ENCODE results near the gene HOXA10. TPM values are rescaled to one million over a fixed set of nuclear protein-coding genes. Genes with fewer than 3 reads are reported as not detected.

The HOXA10 gene
- total RNA-seq, 1 donor from 2014 or later = 0.90 TPM

DNA sequence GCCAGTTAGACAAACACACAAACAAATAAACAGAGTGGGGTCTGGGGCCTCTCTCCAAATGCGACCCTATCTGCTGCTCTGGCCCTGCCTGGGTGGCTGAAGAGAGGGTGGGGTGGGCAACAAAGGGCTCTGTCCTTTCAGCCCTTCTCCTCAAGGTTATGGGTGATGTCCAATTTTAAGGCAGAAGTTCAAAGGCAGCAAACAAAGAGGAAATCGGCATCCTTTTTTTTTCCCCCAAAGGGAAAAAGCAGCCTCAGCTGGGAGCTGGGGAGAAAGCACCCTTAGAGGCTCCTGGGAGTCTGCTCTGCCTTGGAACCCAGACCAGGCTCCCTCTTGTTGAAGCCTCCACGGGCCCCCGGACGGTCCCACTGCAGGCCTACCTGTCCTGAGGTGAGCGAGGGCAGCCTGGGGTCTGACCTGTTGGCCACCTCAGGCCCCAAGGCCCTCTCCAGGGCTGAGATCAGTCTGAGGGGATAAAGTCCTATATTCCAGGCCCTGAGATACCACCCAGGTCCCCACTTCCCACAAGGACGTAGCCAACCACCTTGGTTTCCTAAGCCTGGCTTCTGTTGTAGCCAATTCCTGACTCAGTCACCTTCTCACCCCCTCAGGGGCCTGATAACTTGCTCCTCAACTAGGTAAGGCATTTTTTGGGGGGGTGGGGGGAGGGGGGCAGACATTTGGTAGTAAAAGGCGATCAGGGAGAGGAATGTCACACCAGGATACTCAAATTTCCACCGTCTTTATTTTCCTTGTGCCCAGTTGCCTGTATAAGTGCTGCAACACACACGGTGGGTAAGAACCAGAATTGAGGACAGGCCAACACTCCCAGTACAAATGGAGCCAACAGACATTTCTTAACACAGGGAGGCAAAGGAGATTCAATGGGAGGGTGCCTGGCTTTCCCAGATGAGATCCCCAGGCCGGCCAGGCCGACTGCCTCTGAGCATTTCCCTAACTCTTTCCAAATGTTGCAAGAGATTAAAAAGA, 6.6 kb upstream of the HOXA10 start:
- no peak for DNase-seq (ENCODE audit: low read depth in 2 of 2)

DNA sequence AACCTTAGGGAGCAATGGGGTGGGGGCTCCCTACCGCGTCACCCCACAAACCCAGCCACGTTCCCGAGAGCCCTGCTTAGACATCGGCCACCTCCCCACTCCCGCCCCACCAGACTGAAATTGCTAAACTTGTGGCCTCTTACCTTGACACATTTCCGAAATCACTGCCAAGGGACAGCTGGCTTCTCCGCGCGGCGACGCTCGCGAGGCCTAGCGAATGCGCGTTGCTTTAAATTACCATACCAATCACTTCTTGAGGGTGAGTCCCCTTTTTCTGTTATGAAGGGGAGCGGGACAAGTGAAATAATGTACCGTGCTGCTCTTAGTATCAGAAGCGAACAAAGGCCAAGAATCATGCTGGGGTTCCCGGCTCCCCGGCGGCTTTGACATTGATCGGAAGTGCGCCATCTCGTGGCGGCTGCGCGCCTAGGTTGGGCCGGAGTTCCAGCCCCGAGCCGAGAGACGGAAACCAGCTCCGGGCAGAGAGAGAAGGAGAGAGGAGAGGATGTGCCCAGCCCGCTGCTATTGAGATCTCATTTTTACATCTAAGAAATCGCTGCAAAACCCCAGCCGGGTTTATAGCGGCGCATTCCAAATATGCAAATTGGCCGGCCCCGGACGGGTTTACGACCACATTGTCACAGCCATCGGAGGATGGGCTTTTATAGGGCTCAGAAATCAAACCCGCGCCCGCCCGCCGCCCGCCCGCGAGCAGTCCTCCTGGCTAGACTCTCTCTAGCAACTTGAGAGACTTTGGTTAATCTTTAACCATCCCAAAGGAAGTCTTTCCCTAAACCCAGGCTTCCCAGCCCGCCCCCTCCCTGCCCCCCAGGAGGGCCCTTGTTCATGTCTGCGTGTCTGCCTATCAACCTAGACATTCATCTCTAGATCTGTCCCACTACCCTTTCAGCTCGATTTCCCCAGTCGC, 5.6 kb upstream of the HOXA10 start:
- DNase-seq (ENCODE audit: low read depth in 2 of 2) = peak; percentile 30 to 71

DNA sequence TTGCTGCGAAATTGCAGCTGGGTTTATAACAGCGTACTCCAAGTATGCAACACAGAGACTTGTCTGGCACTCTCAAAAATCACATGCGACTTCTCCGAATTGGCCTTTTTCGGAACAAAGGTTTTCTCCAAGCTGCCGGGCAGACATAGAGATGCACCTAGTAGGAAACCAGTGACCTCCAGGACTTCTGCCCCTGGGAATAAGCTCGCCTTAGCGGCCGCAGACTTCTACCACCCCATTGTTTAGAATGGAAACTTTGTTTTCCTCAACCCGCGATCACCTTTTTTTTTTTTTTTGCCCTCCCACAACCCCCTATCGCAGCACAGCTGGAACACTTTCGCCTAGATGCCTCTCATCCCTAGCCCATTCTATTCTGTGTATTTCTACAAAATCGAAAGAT, 4.9 kb upstream of the HOXA10 start:
- no peak for DNase-seq (ENCODE audit: low read depth in 2 of 2)

DNA sequence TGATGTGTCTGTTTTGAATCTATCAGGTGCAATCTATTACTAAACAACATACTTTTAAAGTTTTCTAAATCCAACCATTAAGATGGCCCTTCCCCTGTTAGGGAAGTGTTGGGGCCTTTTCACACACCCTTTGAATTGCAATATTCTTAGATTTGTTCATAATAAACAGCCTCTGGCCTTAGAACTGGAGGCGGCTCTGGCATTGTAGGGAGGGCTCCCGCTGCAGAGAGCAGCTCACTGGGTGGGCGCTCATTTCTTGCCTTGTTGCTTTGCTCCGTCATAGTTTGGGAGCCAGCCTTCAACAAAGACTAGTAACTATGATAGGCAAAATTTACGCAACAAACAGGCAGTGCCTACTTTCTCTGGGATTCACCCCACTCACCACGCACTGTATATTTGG, 4.2 kb upstream of the HOXA10 start:
- DNase-seq (ENCODE audit: low read depth in 2 of 2) = no peak

DNA sequence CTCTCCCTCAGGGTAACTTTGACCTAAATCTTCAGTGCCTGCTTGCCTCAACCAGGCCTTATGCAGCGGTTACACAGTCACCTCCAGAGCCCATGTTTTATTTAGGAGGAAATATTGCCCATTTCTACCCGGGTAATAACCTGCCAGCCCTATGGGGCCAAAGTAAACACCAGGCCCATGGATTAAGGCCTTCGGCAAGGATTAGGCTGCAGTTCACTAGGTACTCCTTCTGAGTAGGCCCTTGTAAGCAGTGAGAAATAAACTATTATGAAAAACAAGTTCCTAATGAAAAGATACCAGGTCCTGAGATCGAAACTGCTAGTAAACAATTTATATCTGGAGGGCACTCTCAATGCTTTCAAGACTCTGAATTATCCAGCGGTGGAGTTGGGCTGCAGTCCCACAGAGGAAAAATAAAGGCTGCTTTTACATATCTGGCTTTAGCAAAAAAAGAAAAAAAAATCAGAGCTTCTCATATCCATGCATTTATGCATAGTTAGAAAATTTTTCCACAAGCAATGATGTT, 3.7 kb upstream of the HOXA10 start:
- no peak for DNase-seq (ENCODE audit: low read depth in 2 of 2)

DNA sequence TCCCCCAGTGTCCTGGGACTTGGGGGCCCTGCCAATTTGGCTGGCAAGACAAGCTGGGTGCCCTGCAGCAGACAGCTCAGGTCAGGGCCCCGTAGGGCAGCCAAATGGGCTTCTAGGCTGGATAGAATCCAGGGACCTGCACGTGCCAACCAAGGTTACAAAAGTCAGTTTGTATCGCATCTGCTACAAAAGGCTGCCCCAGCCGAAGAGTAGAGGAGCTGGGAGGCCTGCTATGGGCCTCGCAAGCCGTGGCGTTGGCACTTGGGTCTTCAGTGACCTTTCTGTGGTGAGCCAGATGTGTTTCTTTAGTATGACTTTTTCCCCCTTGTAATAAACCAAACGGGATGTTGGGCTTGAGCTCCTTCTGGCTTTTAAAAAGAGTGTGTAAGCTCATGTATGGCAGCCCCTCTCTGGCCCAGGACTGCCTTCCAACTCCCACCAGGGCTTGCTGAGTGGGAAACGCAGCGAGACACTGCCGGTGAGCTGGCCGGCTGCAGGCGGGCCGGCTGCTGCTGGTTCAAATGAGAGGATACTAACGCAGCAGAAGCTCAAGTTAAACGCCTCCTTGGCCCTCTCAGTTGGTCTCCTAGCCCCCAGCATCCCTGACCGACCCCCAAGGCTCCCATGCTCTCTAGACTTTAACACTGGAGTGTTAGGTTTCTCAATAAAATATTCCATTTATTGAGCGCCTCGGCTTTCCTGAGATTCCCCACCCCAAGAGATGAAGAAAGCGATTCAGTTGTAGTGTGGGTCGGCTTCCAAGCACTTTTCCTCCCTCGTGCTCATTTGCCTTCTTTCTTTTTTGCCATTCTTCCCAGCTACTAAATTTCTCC, 3.1 kb upstream of the HOXA10 start:
- no peak for DNase-seq (ENCODE audit: low read depth in 2 of 2)

DNA sequence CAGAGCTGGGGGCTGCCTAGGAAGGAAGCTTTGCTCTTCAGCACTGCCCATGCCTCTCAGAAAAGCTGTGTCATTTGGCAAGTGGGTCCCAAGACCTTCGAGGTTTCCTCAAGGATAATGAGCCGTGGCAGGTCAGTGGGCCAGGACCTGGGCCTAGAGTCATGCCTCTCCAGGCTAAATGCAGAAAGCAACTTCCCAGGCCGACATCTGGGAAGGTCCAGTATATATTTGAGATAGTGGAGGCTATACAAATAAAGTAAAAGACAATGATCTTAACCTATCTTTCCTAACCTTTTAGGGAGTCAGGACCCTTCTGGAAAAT, 2.4 kb upstream of the HOXA10 start:
- DNase-seq (ENCODE audit: low read depth in 2 of 2) = no peak

DNA sequence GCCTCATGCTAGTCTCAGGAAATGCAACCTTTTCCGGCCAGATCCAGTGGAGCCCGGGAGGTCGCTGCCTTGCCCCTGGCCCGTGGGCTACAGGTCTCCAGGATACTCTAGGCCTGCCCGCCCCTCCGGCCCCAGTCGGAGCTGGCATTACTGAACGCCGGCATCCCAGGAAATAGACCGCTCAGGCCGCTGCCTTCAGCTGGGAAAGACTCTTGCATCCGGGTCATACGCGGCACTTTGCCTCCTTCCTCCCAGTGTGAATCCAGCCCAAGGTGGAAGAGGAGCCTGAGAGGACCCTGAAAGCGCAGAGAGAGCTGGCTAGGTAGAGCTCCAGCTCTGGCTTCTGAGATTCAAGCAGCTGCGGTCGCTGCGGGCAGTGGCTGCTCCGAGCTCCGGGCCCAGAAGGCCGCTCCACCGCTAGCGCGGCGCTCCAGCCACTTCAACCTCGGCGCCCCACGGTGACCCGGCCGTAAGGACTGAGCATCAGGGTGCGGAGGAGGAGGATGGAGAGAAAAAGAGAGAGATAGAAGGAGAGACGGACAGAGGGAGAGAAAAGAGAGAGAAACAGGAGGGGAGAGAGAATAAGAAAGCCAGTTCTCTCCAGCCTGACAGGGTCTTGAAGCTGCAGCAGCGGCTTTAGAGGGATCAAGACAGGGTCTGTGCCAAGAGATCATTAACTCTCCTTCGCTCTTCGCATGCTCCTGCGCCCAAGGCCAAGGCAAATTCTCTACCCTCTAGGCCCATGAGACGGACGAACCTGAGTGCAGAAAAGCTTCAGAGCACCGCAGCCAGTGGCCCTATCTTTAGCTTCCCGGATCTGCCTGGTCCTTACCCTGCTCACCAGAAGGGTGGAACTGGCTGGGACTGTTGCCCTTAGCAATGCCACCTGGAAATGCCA, 1.8 kb upstream of the HOXA10 start:
- DNase-seq (ENCODE audit: low read depth in 2 of 2) = no peak

DNA sequence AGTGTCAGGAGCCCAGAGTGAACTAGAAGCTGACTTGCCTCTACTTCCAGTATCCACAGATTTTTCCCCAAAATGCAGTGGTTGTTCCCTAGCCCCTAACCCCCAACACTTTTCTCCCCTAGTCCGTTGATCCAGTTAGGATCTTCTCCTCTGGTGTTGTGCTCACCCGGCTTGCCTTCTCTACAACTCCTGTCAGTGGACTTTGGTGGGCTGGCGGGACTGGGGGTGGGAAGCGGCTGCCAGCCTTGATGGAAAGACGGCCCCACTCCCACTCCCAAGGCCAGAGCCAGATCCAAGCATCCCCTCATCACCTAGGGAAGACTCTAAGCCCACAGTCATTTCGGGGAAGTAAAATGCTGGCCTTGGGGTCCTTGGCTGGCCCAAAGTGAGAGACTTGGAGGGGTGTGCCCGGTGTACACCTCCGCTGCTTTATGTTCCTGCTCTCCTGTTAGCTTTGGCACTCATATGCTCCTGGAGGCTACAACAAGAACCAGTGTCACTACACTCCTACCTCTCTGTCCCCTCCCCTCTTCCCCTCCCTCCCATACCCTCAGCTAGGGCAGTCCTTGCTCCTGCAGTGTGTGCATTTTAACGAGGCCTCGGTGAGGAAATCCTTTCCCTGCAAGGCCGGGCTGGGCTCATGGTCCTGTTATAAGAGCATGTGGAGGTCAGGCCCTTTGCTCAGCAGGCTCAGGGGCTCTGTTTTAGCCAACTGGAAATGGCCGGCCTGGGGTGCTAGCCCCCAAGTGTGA, 930 bp upstream of the HOXA10 start:
- DNase-seq (ENCODE audit: low read depth in 2 of 2) = no peak

DNA sequence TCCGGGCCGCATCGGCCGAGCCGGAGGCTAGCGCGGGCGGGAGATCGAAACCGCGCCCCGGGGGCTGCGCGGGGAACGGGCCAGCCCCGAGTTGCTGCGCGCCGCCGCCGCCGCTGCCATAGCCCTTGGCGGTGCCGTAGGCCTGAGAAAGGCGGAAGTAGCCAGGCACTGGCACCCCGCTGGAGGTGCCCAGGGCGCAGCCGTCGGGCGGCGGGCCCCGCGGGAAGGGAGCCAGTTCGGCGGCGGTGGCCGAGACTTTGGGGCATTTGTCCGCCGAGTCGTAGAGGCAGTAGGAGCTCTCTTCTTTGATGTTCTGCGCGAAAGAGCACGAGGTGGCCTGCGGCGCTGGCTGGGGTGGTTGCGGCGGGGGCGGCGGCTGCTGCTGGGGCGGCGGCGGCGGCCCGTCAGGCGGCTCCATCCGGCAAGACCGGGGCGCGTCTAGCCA, 587 bp downstream of the HOXA10 start:
- no peak for DNase-seq (ENCODE audit: low read depth in 2 of 2)

DNA sequence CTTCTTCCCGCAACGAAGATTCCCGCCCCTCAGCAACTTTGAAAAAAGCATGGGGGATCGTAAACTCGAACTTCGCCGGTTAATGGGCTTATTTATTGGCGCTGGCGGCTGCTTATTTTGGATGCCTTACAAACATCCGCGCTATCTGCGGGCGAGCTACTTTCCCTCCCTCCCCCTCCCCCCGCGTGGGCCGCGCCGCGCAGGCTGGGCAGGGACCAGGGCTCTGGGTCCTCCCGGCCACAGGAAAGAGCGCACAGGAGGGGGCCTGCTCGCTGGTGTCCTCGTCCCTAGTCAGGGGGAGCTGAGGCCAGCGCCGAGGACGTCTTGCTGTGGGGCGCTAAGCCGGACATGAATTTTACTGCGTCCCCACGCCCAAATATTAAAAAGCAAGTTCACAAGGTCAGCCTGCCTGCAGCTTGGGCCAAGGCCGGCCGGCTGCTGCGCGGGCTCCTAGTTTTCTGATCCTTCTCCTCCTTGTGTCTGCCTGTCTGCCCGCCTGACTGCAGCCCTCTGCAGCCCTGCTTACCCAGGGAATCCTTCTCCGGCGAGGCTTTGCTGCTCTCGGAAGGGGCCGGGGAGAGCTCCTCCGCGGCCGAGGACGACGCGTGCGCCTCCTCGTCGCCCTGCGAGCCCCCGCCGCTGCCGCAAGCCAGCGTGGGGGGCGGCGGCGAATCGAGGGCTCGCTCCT, 1.2 kb downstream of the HOXA10 start:
- DNase-seq (ENCODE audit: low read depth in 2 of 2) = peak in 1 of 2 donors; percentile 50

DNA sequence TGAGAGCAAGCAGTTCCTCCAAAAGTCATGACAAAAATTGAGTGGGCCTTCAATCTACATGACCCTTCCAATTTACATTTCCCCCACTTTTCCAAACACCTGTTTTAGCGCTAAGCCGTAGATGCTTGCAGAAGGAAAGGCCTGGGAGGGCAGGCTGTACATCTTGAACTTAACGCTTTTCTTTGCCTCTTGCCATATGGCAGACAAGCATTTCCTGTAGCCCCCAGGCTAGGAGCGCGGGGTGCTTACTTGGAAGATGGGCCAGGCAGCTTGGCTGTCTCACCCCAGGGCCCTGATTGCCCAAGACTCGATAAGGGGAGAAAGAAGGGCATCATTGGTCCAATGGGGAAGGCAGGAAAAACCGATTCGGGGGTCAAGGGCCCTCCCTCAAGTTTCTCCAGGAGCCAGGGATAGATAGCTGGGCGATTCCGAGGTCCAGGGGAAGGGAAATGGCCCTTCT, 1.8 kb downstream of the HOXA10 start:
- DNase-seq (ENCODE audit: low read depth in 2 of 2) = no peak

DNA sequence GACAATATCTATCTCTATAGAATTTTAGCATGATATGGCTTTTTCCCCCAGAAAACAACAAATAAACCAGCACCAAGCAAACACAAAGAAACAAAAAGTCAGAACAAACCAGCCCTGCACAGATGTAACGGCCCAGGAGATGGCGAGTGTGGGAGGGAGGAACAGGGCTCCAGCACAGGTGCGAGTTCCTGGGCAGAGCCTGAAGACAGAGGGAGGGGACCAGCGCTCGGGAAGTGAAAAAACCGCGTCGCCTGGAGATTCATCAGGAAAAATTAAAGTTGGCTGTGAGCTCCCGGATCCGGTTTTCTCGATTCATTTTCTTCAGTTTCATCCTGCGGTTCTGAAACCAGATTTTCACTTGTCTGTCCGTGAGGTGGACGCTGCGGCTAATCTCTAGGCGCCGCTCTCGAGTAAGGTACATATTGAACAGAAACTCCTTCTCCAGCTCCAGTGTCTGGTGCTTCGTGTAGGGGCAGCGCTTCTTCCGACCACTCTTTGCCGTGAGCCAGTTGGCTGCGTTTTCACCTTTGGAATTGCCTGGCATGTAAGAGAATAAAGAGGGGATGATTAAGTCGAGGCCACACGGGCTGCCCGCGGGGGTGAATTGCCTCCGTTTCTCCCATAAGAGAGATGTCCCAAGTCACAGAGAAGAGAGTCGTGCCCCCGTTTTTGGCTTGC, 2.3 kb downstream of the HOXA10 start:
- DNase-seq (ENCODE audit: low read depth in 2 of 2) = peak in 1 of 2 donors; percentile 20

DNA sequence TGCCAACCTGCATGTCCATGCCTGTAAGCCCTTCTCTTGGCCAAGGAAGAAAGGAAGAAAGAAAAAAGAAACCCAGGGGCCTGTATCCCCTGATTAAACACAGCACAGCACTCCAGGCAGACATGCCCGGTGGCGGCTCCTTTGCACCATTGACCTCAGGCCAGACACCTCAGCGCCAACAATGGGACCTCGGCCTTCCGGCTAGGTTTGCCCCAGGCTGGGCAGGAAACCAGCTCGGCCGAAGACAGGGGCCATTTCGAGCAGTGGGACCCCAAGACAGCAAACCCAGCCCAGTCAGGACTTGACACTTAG, 2.8 kb downstream of the HOXA10 start:
- peak in 1 of 2 donors; percentile 28 for DNase-seq (ENCODE audit: low read depth in 2 of 2)

DNA sequence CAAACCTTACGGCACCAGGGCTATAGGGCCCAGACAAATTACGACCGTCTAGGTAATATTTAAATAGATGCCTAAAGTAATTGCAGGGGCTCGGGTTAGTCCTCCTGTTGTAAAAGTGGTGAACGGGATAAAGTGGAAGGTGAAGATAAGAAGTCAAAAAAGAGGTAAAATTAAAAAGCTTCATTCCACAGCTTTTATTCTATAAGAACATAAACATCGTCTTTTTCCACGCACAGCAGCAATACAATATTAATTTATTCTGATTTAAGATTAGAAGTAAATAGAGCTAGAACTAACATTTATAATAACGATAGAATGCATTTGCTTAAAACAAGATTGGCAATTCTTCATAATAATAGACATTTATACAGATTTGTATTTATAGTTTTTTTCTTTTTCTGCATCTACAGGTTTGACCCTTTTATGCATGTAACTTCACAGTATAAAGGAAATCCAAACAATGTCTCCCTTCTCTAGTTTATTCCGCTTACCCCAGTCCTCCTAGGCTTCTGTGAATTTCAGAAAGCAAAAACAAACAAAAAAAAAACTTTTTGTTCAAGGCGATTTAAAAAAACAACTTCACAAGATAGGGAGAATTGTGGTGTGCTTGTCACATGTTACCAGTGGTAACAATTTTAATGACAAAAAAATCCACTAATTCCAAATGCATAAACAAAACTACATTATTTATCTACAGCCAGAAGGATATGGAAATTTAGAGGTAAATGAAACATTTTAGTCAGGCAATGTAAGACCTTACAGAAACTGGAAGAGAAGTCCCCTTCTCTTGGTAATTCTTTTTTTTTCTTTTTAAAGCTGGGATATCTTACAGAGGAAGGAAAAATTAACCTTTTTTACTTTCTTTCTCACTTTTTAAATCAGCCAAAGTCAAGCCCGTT, 3.4 kb downstream of the HOXA10 start:
- no peak for DNase-seq (ENCODE audit: low read depth in 2 of 2)

DNA sequence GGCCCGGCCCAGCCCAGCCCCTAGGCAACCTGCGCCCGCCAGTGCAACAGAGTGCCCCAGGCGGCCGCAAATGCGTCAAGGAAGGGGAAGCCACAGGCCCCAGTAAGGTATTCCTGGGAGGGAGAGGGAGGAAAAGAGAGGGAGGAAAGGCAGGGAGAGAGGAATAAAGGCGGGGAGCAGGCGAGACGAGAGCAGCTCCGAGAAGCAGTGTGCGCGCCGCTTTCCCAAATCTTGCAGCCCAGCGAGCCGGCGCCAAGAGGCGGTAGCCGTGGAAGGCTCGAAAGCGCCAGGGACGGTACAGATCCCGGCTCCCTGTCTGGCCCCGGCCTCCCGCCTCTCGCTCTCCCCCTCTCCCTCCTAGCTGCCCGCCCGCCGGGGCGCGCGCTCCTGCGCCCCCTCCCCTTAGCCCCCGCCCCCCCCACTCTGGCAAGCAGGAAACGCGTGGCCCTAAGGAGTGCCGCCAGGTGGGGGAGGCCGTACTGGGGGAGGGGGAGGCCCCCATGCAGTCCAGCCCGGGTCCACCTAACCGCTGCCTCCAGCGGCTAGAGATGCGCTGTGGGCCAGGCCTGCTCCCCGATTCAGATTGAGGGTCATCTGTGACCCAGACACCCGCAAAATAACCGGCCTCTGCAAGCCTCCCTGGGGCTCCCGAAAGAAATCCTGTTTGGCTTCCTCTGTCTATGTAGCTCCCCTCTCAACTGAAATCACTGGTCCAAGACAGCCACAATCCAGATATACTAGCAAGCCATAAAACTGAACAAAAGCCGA, 4.3 kb downstream of the HOXA10 start:
- DNase-seq (ENCODE audit: low read depth in 2 of 2) = peak in 1 of 2 donors; percentile 15
